ENCODE data around the gene EPS8L3. TPM values are rescaled to one million over a fixed set of nuclear protein-coding genes. Genes with fewer than 3 reads are reported as not detected.

EPS8L3 gene
- polyA plus RNA-seq, 4 donors = 0.24 to 1.00 (median 0.50) TPM

DNA sequence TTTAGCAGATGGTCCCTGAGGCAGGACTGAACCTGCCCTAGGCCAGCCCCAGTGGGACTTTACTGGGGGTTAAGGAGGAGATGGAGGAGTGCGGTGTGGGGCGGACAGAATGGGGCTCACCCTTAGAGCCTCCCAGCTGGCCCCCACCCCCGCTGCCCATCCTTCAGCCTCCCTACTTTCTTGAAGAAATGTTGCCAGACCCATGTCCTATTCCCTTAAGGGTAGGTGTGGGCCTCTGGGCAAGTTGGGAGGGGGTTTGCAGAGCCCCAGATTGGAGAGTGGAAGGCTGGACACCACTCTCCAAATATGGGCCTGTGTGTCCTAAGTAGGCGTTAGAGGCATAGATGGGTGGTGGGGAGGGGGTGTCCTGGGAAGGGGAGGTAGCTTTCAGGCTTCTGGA is 19.2 kb upstream of the EPS8L3 start:
- DNase-seq (ENCODE audit: low read depth in 4 of 4, low spot score in 3 of 4) = no peak

- DNase-seq (ENCODE audit: low read depth in 4 of 4, low spot score in 3 of 4) = no peak
These were observed 18.8 kb upstream of the EPS8L3 start for GRCh38 chr1:109782514-109782913.

GRCh38 chr1:109781806-109782205 is 18.1 kb upstream of the EPS8L3 start:
- no peak for DNase-seq (ENCODE audit: low read depth in 4 of 4, low spot score in 3 of 4)

GRCh38 chr1:109780982-109781381 is 17.3 kb upstream of the EPS8L3 start:
- DNase-seq (ENCODE audit: low read depth in 4 of 4, low spot score in 3 of 4) = no peak

DNA sequence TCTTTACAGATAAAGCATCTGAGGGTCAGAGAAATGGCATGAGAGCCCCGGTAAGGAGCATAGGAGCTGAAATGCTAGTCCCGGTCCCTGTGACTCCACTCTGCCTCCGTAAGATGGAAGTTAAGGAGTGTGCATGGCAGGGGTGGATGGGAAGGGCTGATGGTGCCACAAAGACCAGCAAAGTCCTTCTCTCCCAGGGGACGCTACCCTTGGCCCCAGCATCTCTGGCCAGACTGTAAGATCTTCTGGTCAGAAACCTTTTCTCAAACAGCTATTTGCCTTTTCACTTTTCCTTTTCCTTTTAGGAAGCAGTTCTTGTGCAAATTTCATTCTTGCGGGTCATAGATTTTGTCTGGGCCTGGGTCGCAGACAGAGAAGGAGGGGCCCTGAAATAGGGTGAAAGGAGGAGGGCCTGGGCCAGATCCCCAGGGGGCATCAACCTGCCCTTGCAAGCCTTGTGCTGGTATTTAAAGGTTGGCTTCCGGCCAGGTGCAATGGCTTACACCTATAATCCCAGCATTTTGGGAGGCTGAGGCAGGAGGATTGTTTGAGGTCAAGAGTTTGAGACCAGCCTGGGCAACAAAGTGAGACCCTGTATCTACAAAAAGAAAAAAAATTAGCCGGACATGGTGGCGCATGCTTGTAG is 14.4 kb upstream of the EPS8L3 start:
- DNase-seq (ENCODE audit: low read depth in 4 of 4, low spot score in 3 of 4) = no peak

DNA sequence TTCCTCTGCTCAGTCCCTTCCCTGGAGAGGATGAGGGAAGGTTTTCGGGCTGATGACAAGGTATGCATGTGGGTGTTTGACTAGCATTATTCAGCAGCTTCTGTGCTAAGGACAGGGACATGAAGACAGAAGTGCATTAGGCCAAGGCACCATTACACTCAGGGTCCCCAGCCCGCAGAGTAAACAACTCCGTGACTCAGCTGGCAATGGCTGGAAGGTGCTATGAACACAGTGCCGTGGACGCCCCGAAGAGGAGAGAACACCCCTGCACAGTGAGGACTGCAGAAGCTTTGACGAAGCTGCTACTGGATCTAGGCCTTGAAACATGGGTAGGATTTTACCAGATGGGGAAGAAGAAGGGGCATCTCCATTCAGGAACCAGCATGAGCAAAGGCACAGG is 13.7 kb upstream of the EPS8L3 start:
- DNase-seq (ENCODE audit: low read depth in 4 of 4, low spot score in 3 of 4) = no peak

- DNase-seq (ENCODE audit: low read depth in 4 of 4, low spot score in 3 of 4) = peak; percentile 76 to 78 (median 76)
These were observed 13.2 kb upstream of the EPS8L3 start for GRCh38 chr1:109776911-109777310.

DNA sequence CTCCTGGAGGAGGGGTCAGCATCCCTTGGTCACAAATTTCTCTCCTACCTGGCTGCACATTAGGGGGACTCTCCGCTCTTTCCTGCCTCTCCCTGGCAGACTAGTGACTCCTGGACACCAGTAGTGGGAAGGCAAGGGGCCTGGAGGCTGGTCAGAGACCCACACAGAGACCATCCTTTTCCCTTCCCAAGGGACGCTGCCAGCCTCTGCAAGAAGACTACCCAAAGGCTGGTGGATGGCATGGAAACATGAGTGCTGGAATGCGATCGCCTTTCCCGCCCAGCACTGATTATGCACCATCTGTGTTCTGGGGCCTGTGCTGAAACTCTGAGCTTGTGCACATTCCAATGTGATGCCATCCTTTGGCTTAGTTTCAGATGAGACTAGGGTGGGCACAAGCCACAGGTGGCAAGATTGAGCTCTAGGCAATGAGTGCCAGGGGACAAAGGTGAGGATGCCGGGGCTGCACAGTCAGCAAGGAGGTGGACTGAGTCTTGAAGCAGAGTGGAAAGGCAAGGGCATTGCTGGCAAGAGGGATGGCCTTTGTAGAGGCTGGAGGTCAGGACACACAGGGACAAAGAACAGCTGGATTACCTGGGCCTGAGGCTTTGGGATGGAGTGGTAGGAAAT is 12.6 kb upstream of the EPS8L3 start:
- no peak for DNase-seq (ENCODE audit: low read depth in 4 of 4, low spot score in 3 of 4)

GRCh38 chr1:109775398-109775797 is 11.7 kb upstream of the EPS8L3 start:
- DNase-seq (ENCODE audit: low read depth in 4 of 4, low spot score in 3 of 4) = no peak

- no peak for DNase-seq (ENCODE audit: low read depth in 4 of 4, low spot score in 3 of 4)
These were observed 10.3 kb upstream of the EPS8L3 start for GRCh38 chr1:109773900-109774485.

- DNase-seq (ENCODE audit: low read depth in 4 of 4, low spot score in 3 of 4) = peak; percentile 60 to 74 (median 70)
These were observed 9.6 kb upstream of the EPS8L3 start for GRCh38 chr1:109773203-109773899.

- no peak for DNase-seq (ENCODE audit: low read depth in 4 of 4, low spot score in 3 of 4)
These were observed 9.0 kb upstream of the EPS8L3 start for GRCh38 chr1:109772658-109773202.

GRCh38 chr1:109771712-109772657 is 8.3 kb upstream of the EPS8L3 start:
- no peak for DNase-seq (ENCODE audit: low read depth in 4 of 4, low spot score in 3 of 4)

DNA sequence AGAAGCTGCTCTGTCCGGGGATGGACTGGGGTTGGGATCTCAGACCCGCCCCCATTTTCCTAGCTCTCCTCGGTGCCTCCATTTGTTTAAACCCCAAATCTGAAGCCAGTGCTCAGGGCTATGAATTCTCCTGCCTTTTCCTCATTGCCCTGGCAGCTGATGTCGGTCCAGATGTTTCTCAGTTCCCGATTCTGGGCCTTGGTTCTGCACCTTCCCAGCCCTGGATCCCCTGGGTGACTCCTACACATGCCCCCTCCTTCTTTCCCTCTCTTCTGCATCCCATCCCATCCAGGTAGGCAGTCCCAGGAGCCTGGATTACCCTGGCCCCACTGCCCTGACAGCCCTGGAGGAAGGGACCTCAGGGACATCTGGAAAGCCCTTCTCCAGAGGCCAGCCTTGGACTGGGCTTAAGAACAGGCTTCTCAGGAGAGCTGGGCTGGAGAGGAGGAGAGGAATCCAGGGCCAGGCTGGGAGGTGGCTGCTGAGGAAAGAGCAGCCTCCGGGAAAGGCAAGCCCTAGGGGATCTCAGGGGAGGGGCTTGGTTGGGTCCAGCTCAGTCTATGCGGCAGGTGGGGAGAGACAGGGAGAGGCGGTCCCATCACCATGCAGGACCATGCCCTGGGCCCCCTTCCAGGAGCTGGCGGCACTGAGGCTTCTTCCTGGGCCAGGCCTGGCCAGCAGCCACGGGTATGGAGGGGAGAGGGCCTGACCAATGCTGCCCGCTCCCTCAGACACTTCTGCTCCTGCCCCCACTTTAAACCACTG is 6.8 kb upstream of the EPS8L3 start:
- no peak for DNase-seq (ENCODE audit: low read depth in 4 of 4, low spot score in 3 of 4)

DNA sequence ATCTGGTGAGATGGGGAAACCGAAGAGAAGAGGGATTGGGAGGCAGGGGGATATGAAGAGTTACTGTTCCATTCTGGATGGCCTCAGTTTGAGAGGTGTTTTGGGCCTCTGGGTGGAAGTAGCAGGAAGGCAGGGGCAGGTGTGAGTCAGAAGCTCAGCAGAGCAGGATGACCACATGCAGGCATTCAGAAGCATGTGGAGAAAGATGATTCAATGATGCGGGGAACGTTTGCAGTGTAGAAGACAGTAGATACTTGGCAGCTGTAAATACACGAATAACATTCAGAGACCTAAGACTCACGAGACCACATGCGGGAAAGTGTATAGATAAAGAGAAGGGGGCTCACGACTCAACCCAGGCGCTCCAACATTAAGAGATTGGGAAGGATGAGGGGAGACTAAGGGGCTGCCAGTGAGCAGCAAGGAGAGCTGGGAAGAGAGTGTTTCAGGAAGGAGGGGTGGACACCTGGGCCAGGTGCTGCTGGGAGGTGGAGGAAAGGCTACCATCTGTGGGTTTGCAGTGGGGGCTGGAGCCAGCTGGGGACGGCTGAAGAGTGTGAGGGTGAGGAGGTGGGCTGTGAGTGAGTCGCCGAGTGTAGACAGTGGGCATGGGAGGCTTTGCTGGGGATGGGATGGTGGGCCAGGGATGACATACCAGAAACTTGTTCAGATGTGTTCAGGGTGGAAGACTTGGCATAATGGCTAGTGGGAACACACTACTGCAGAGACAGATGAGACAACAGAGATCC is 5.8 kb upstream of the EPS8L3 start:
- no peak for DNase-seq (ENCODE audit: low read depth in 4 of 4, low spot score in 3 of 4)

- no peak for DNase-seq (ENCODE audit: low read depth in 4 of 4, low spot score in 3 of 4)
These were observed 5.1 kb upstream of the EPS8L3 start for GRCh38 chr1:109768820-109769219.

DNA sequence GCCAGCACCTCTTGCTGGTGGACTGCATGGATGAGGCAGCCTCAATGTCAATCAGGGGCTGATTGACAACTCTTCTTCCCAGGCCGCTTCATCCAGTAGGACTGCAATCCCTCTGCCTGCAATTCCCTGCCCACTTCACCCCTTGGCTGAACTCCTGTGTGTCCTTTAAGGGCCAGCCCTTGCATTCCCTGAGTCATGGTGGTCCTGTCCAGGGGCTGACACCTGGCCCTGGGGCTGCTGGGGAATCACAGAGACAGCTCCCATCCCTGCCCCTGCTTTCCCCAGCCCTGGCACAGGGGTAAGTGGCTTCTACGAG is 4.6 kb upstream of the EPS8L3 start:
- DNase-seq (ENCODE audit: low read depth in 4 of 4, low spot score in 3 of 4) = no peak

GRCh38 chr1:109767637-109768334 is 4.1 kb upstream of the EPS8L3 start:
- no peak for DNase-seq (ENCODE audit: low read depth in 4 of 4, low spot score in 3 of 4)

All from right renal pelvis (tissue), 4 donors.